GM19324 (cell line): ENCODE measurements around the gene TTC39A.

Experiments
- ATAC-seq: cut with Tn5 transposase; IDR thresholded peaks from one replicate; pipeline ENCODE4 v1.9.1; 2021; ENCODE audit warnings: mild to moderate bottlenecking, moderate library complexity; ENCODE audit not compliant: unreplicated experiment, low FRiP score

The TTC39A gene

DNA sequence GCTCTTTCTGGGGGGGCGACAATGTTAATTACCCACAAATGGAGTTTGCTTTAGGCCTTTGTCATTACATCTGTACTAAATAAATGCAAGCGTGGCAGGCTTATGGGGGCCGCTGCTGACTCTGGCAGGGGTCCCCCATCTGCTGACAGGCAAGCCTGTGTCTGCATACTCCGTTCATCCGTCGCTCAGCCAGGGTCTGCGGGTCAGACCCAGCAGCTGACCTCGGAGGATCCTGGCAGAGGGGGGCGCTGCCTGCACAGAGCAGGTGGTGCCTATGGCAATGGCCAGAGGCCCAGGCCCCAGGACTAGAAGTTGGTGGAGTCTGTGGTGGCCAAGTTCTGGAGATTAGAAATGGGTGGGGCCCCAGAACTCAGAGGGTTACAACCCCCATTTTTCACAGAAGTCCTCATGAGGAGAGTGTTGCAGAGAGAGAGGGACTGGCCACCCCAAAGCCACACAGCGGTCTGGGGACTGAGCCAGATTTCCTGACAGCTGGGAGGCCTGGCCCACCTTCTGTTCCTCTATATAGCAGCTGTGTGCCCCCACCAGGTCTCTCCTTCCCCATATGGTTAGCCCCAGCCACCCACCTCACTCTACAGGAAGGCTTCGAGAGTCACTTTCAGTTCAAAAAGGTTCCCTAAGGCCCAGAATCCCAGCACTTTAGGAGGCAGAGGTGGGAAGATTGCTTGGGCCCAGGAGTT, 31.0 kb downstream of the TTC39A start:
- ATAC-seq: no peak

DNA sequence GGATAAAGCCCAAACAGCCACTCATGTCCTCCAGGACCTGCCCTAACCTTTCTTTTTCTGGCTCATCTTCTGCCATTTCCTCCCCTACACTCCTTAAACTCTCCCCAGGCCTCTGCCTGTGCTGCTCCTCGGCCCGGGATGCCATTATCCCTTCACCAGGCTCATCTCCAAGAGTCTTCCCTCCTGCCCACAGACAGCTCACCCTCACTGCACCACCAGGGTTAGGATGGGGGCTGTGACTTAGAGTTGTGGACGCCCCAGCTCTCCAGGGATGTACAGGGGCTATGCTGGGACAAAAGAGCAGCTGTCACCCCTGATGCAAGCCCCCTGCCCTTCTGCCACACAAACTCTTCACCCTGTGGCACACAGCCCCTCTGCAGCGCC, 32.0 kb downstream of the TTC39A start:
- ATAC-seq: no peak

DNA sequence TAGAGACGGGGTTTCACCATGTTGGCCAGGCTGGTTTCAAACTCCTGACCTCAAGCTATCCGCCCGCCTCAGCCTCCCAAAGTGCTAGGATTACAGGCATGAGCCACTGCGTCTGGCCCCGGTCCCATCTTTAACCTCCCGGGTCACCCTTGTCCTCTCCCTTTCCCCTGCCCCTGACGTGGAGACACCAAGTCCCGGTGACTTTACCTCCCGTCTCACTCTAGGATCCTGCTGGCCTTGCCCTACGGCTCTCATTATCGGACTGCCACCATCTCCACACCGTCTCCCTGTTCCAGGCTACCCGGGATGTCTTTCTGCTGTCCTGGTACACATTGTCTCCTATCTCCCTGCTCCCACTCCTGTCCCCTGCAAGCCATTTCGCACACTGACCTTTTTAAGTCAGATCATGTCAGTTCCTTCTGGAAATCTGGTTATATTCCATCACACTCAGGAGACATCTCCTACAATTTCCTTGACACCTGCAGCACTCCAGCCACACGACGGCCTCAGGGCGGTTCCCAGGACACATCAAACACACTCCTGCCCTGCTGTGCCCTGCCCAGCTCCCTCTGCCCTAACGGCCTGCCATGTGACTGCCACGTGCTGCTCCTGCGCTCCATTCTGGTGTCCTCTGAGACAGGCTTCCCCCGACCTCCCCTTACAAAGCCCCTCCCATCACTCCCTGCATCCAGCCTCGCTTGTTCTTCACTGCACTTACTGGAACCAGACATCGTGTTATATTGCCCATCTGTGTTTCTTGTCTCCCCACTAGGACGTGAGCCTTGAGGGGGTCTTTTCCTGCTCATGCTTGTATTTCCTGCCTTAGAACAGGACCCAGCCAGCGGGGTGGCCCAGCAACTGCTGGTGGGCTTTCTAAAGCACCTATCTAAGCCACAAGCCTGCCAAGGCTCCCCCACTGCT, 32.7 kb downstream of the TTC39A start:
- ATAC-seq: no peak

DNA sequence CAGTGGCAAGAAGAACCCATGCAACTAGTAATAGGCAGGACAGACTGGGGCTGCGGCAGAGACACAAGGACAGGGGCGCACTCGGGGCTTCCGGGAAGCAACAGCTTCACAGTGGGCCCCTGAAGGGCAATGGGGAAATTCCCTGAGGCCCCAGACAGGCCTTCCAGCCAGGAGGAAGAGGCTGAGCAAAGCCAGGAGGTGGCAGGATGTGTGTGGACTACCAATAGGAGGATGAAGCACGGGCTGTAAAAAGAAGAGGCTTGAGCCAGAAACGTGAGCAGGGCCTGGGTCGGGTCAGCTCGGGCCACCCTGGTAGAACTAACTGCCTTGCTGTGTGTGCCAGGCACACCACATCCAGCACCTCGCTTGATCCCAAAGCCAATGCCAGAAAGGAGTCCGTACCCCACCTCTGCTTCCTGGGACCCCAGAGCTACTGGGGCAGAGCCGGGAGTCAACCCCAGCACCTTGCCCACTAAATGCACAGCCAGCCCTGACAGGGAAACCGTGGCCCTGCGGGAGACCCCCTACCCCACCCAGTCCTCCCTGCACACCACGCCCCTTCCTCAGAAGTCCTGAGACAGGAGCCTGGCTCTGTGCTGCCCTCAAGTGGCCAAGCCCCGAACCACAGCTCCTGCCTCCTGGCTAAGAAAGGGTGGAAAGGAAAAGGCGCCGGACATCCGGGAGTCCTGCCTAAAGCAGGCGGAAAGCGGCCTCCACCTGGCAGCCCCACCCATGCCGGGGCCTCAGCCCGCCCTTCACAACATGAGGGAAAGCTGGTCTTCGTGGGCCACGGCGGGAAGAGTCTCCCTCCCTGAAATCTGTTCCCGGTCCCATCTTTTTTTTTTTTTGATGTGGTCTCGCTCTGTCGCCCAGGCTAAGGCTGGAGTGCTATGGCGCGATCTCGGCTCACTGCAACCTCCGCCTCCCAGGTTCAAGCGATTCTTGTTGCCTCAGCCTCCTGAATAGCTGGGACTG, 33.7 kb downstream of the TTC39A start:
- ATAC-seq: peak; percentile 40

DNA sequence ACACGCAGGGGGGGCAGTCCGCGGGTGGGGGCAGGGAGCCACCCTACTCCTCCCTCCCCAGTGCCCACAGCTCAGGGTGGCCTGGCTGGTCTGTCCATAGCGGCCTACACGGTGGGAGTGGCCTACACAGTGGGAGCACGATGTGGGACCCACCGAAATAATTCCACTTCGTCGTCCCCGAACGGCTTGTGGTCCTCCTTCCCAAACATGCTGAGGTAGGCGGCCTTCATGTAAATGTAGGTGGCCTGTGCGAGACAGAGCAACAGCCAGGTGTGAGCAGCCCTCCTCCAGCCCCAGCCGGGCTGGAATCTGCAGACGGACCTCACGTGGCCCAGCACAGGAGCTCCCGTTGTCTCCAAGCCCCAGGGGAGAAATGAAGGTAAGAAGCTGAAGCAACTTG, 34.4 kb downstream of the TTC39A start:
- ATAC-seq: no peak

DNA sequence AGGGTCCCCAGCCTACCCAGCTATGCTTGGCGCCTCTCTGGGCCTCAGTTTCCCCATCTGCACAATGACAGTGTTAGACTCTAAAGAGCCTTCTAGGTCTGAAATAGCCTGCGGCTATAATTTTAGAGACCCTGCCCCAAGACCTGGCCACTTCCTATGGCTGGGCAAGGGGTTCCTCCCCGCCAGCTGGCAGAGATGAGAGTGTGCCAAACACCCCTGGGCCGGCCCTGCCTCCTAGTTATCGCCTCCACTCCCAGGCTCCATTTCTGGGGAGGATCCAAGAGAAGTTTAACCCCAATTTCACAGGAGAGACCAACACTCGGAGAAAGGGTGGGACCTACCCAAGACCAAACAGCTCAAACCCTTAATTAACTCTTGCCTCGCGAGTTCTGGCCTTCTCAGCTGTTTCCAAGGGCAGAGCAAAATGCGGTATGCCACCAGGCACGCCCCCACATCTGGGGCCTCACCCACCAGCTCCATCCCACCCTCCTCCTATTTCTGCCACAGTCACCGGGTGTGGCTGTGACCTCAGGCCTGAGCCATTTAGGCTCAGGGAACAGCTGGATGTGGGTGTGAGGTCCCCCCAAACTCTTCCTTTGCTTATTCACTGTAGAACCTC, 35.7 kb downstream of the TTC39A start:
- no peak for ATAC-seq

DNA sequence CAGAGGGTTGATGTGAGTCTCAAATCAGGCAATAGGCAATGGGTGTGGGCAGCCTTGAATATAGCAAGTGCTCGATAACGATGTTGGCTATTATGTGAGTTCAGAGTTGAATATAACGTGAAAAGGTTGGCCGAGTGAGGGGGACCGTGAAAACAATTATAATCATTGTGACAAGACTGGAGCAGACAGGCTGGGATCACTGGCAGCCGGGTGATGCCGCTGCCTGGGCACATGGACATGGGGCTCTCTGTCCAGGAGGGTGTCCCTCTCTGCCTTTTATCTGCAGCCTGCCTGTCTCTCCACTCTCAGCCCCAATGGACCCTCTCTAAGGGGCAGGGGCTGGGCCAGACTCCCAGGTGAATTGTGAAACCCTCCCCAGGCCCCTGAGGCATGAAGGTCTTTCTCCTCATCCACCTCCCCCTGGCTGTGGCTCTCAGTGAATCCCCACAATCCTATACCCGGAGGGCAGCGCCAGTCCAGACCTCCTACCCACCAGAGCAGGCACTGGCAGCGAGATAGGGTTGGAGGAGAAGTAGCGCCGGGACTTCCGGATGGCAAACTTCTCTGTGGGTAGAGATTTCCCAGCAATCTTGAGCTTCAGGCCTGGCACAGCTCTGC, 36.4 kb downstream of the TTC39A start:
- no peak for ATAC-seq

DNA sequence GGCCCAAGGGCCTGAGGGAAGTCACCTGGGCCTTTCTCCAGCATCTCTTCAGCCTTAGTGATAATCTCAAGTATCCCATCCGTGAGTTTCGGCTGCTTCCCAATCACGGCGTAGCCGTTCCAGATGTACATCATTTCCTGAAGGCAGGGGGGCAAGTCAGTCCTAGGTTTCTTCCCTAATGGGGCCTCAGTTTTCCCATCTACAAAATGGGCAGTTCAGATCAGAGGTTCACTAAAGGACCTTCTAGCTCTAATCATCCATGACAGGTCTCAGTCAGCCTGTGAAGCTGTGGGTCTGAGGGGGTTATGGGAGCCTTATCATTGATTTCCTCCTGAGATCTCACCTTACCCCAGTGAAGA, 39.9 kb downstream of the TTC39A start:
- ATAC-seq: no peak

DNA sequence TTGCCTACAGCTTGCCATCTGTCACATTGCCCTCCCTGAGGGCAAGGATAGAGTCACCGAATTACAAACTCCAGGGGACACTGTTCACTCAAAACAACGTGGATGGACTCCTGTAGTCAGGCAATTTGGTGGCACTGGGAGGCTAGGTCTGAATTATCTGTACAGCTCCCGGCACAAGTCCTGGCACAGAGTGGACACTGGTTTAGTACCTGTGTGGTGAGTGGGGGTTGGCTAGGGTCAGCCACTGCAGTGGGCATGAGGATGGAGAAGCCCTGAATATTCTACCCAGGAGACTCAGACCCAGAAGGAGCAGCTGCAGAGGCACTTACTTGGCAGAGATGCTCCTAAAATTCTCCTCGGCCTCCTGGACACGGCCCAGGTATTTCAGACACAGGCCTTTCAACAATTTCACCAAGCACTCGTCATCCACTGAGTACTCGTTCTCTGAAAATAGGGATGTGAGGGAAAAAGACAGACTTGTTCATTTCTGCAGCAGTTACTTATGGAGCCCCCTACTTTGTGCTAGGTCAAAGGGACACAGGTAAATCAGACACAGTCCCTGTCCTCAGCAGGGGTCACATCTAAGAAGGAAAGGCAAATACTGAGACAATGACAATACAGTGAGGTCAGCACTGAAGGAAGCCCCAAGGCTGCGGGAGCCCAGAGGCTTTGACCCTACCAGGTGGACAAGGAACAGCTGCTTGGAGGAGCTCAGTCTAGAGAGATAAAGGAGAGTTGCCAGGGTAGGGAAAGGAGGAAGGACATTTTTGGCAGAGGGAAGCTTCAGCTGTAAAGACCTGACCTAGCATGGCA, 40.5 kb downstream of the TTC39A start:
- no peak for ATAC-seq

DNA sequence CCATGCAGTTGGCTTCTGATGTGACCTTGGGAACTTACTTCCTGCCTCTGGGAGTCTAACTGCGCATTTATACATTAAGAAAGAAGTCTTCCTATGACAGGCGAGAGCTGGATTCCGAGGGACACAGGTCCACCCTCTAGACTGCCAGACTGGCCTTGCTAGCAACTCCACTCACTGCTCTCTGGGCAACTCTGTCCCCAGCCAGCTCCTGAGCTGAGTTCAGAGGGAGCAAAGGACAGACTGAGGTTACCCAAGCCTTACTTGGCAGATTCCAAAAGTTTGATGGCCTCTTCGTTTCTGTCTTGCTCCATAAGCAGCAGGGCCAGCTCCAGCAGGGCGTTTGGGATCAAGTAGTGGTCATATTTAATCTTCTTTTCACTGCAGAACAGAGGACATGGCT, 41.8 kb downstream of the TTC39A start:
- no peak for ATAC-seq

DNA sequence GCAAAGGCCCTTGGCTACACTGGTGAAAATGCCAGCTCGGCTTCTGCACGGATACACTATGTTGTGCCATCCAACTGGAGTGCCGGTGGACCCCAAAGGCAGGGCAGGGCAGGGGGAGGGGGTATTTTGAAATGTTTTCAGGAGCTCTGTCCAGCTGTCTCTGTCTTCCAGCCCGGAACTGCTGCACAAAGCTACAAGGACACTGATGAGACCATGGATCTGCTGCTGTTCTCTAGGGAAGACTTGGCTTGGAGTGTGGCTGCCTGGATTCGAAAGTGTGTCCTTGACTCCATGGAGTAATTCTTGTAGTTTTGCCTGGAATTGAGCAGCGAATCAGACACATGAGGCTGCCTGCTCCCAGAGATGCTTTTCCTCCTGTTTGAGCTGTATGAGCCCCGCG, 42.4 kb downstream of the TTC39A start:
- no peak for ATAC-seq

DNA sequence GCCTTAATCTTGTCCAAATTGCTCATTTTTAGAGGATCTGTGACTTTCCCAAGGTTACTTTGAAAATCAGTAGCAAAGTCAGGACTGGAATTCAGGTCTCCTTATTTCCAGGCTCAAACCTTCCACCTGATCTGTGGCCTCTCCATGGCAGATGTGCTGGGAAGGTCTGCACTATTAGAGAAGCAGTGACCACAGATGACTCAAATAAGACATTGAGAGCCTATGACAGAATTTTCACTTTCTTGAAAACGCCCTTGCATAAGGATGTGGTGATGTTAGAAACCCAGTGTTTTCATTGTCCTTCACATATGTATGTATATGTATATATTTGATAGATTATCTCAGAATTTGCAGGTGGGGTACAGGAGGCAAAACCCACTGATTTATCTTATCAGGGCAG, 45.3 kb downstream of the TTC39A start:
- ATAC-seq: peak; percentile 62

DNA sequence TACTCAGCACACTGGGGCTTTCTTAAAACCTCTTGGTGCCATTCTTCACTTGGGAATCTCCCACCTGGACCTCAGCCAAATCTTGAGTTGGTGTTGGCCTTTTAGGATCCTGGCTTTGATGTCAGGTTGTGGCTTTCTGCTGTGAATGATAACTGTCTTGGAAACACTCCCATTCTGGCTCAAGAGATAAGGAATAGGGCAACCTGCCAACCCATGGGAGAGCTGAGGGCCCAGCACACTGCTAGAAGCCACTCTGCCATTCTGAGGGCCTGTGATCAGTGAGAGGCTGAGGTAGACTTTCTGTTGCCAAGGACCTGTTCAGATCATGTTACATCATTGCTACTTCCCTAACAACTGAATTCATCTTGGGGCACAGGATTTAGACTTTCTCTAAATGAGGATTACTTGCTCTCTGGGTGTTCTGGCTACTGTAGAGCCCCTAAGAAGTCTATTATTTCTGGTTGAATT, 45.8 kb downstream of the TTC39A start:
- peak; percentile 10 for ATAC-seq

DNA sequence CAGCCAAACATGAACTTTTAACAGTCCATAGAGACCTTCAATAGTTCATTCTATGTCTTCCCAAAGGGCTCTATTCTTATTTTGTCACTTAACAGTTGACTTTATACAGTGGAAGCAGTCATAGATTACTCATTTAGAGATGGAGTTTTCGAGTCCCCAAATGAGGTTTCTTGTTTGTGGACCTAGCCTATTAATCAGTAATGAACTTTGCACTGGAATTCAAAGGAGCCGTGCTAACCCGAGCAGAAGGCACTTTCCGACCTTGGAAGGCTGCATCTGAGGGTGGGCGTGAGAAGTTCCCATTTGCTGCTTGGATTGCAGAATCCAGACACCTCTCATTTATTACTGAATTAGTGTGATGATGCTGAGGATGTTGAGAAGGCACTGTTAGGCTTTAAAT, 46.4 kb downstream of the TTC39A start:
- ATAC-seq: no peak

DNA sequence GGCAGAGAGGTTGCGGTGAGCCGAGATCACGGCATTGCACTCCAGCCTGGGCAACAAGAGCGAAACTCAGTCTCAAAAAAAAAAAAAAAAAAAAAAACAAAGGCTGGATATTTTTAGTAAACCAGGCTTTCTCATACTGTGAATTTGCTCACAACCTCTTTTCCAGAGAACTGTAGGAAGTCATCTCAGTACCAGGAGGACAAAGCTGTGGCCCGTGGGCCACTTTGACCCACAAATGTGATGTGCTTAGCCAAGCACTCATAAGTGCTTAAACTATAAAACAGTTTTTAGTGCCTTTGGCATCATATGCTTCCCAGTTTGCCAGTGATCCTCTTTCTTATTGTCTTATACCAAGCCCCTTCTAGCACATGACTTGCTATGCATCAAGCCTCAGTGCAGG, 47.8 kb downstream of the TTC39A start:
- ATAC-seq: no peak

DNA sequence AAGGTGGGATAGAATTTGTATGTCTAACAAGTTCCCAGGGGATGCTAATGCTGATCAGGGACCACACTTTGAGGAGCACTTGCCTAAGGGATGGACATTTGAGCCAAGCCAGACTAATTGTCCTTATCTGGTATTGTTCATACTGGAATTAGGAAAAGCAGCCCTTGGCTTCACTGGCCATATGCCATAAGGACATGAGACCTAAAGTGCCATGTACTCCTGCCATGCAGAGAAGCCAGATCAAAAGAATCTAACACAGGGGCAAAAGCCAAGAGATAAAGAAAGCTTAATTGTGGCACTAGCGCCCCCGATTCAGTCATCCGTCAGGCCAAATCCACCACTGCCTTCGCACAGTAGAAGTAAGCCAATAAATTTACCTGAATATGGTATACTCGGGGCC, 48.6 kb downstream of the TTC39A start:
- no peak for ATAC-seq

DNA sequence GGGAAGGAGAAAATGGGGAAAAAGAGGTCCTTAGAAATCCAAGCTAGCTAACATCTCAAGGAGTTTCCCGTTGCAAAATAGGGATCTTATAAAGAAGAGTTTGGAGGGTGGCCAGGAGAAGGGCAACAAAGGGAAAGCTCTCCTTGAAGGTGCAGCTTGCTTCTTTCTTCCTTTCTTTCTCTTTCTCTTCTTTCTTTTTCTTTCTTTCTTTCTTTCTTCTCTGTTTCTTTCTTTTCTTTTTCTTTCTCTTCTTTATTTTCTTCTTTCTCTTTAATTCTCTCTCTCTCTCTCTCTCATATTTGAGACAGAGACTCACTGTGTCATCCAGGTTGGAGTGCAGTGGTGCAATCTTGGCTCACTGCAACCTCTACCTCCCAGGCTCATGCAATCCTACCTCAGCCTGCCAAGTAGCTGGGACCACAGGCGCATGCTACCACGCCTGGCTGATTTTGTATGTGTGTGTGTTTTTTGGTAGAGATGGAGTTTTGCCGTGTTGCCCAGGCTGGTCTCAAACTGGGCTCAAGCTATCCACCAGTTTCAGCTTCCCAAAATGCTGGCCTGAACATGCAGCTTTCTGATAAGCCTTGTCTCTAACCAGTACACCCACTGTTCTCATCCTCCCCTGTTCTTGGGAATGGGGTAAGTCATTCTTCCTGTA, 49.9 kb downstream of the TTC39A start:
- no peak for ATAC-seq

DNA sequence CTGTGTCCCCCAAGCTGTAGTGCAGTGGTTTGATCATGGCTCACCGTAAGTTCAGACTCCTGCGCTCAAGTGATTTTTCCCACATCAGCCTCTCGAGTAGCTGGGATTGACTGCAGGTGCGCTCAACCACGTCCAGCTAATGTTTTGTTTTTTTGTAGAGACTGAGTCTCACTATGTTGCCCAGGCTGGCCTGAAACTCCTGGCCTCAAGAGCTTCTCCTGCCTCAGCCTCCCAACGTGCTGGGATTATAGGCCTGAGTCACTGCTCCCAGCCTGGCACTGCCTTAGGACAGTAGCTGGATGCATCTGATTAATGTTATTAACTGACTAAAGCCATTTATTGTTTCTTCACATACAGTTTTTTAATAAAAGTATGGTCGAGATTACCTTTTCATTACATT, 54.1 kb downstream of the TTC39A start:
- ATAC-seq: no peak

DNA sequence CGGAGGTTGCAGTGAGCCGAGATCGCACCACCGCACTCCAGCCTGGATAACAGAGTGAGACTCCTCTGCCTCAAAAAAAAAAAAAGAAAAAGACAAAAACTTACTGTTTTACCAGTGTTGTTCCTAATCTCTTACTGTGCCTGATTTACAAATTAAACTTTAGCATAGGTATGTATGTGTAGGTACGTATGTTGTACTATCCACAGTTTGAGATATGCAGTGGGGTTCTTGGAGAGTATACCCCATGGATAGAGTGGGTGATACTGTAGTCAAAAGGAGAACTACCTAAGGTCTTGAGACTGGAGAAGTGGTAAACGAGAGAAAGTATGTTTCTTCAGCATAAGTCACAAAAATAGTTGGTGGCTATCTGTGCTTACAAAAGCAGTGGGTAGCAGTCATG, 55.7 kb downstream of the TTC39A start:
- no peak for ATAC-seq
